ENCODE results near the gene SPI1. TPM values are rescaled to one million over a fixed set of nuclear protein-coding genes. Genes with fewer than 3 reads are reported as not detected.

SPI1 gene
- total and polyA plus RNA-seq, 2 donors (not counting 1 experiment from before 2014, with no cell fraction given) = 98.3 to 119 TPM

- no peak for ATAC-seq (ENCODE audit: low read depth)
- intact Hi-C loops (cut with micrococcal nuclease) = no loop called here
- no peak overlapping the region for H3K4me3 Mint-ChIP-seq
- no peak overlapping the region for H3K4me2 ChIP-seq (replicated peaks; ENCODE audit: low read depth, low read length, poor library complexity, severe bottlenecking)
- H3K27me3 Mint-ChIP-seq = no peaks in the 10 kb centered on the region
- no peak overlapping the region for H3K27ac ChIP-seq (ENCODE audit: low read length in 2 of 2)
- H3K27me3 ChIP-seq (replicated peaks in 1 of 4; ENCODE audit: control extremely low read depth in 1 of 4, control insufficient read depth in 3 of 4, insufficient read depth in 4 of 4, low read length in 3 of 4) = no peaks in the 10 kb centered on the region
- peaks cover under 1% of the 10 kb centered on the region for H3K4me1 Mint-ChIP-seq
- TF ChIP-seq CTCF (IDR thresholded peaks at IDR 0.05) (no peak), EZH2 (IDR thresholded peaks at IDR 0.05; ENCODE audit: borderline replicate concordance, insufficient read depth, low read depth, low read length, poor library complexity, severe bottlenecking) (no peak)
- no peak for DNase-seq
- POLR2A ChIA-PET = no interaction called here
- H3K9ac ChIP-seq (ENCODE audit: low read length) = no peak overlapping the region
- no peaks in the 10 kb centered on the region for H3K9me3 Mint-ChIP-seq (ENCODE audit: insufficient read depth)
- H3K4me1 ChIP-seq (ENCODE audit: control insufficient read depth in 2 of 2, insufficient read depth in 2 of 2, low read length in 2 of 2) = peaks cover 0 to 3% of the 10 kb centered on the region in 2 donors
- H3K79me2 ChIP-seq (ENCODE audit: control insufficient read depth, insufficient read depth, low read length) = no peaks in the 10 kb centered on the region
- no peak overlapping the region for H2AFZ ChIP-seq (ENCODE audit: insufficient read depth, low read depth, low read length, poor library complexity, severe bottlenecking)
- 93% methylated on average over 26 of the region's 31 CpGs for WGBS (ENCODE audit: insufficient coverage)
- H3K27ac Mint-ChIP-seq = no peak overlapping the region
- CTCF ChIA-PET = interaction anchor here (0.9 kb wide), 1 partner anchor 120 kb away, joined by 3 read pairs; no protein-coding TSS in a partner anchor
- H3K4me3 ChIP-seq (ENCODE audit: control extremely low read depth in 1 of 5, extremely low read depth in 1 of 5, insufficient read depth in 1 of 5, low read depth in 2 of 5, low read length in 4 of 5) = no peak overlapping the region
- H3K9me3 ChIP-seq (ENCODE audit: control extremely low read depth in 1 of 3, control insufficient read depth in 2 of 3, insufficient read depth in 1 of 3, low read length in 2 of 3) = no peaks in the 10 kb centered on the region
- H3K36me3 ChIP-seq (replicated peaks in 1 of 2; ENCODE audit: control extremely low read depth in 1 of 2, control insufficient read depth in 1 of 2, extremely low read depth in 1 of 2, insufficient read depth in 2 of 2, low read length in 1 of 2) = peaks cover 0 to 46% of the 10 kb centered on the region in 2 experiments
- H4K20me1 ChIP-seq (ENCODE audit: control insufficient read depth, insufficient read depth, low read length, poor library complexity, severe bottlenecking) = no peaks in the 10 kb centered on the region
Observed at GRCh38 chr11:47415091-47415854, 36.9 kb upstream of the SPI1 start.

- Histone ChIP-seq H3K9ac (ENCODE audit: low read length) (no peak overlapping the region), H3K27ac (ENCODE audit: low read length in 2 of 2) (no peak overlapping the region)
- intact Hi-C loops (cut with micrococcal nuclease) = no loop called here
Observed at GRCh38 chr11:47414685-47415070, 36.3 kb upstream of the SPI1 start.

More at GRCh38 chr11:47414685-47415070, 36.3 kb upstream of the SPI1 start:
- no peak overlapping the region for H3K4me3 Mint-ChIP-seq
- Histone ChIP-seq H3K9me3 (ENCODE audit: control extremely low read depth in 1 of 3, control insufficient read depth in 2 of 3, insufficient read depth in 1 of 3, low read length in 2 of 3) (no peaks in the 10 kb centered on the region), H3K27me3 (replicated peaks in 1 of 4; ENCODE audit: control extremely low read depth in 1 of 4, control insufficient read depth in 3 of 4, insufficient read depth in 4 of 4, low read length in 3 of 4) (no peaks in the 10 kb centered on the region), H2AFZ (ENCODE audit: insufficient read depth, low read depth, low read length, poor library complexity, severe bottlenecking) (no peak overlapping the region), H3K4me3 (ENCODE audit: control extremely low read depth in 1 of 5, extremely low read depth in 1 of 5, insufficient read depth in 1 of 5, low read depth in 2 of 5, low read length in 4 of 5) (no peak overlapping the region), H3K4me2 (replicated peaks; ENCODE audit: low read depth, low read length, poor library complexity, severe bottlenecking) (no peak overlapping the region), H4K20me1 (ENCODE audit: control insufficient read depth, insufficient read depth, low read length, poor library complexity, severe bottlenecking) (no peaks in the 10 kb centered on the region), H3K79me2 (ENCODE audit: control insufficient read depth, insufficient read depth, low read length) (no peaks in the 10 kb centered on the region), H3K36me3 (replicated peaks in 1 of 2; ENCODE audit: control extremely low read depth in 1 of 2, control insufficient read depth in 1 of 2, extremely low read depth in 1 of 2, insufficient read depth in 2 of 2, low read length in 1 of 2) (peaks cover 0 to 41% of the 10 kb centered on the region in 2 experiments), H3K4me1 (ENCODE audit: control insufficient read depth in 2 of 2, insufficient read depth in 2 of 2, low read length in 2 of 2) (peaks cover 0 to 3% of the 10 kb centered on the region in 2 donors)
- WGBS (ENCODE audit: insufficient coverage) = 86% methylated on average over 18 of the region's 19 CpGs
- no peak for ATAC-seq (ENCODE audit: low read depth)
- TF ChIP-seq CTCF (IDR thresholded peaks at IDR 0.05) (no peak), EZH2 (IDR thresholded peaks at IDR 0.05; ENCODE audit: borderline replicate concordance, insufficient read depth, low read depth, low read length, poor library complexity, severe bottlenecking) (no peak)
- no peaks in the 10 kb centered on the region for H3K9me3 Mint-ChIP-seq (ENCODE audit: insufficient read depth)
- H3K27ac Mint-ChIP-seq = no peak overlapping the region
- no peaks in the 10 kb centered on the region for H3K27me3 Mint-ChIP-seq
- no peak for DNase-seq
- H3K4me1 Mint-ChIP-seq = peaks cover 2% of the 10 kb centered on the region
- POLR2A ChIA-PET = interaction anchor here (0.7 kb wide), 1 partner anchor 40 kb away, joined by 4 read pairs; no protein-coding TSS in a partner anchor
- CTCF ChIA-PET = interaction anchor here (0.9 to 19.1 kb wide), 2 partner anchors 43 to 119 kb away, joined by 3 to 345 read pairs; no protein-coding TSS in a partner anchor

Data from B cell (primary cell).